GM12892 (cell line): ENCODE measurements around the gene OSBP2.

Experiments
- POLR2A ChIP-seq: IDR thresholded peaks from 2 replicates; pipeline ENCODE4 v1.6.1; 2011; ENCODE audit warnings: low read depth, low read length, control low read depth
- TAF1 ChIP-seq: IDR thresholded peaks from 2 replicates; pipeline ENCODE4 v1.6.1; 2011; ENCODE audit warnings: low read depth, mild to moderate bottlenecking, control low read depth, low read length, borderline replicate concordance

GRCh38 chr22:30829901-30830550 lies 135.4 kb downstream of the OSBP2 start:
- TF ChIP-seq POLR2A (no peak), TAF1 (no peak)
